ENCODE data around the gene DBH. TPM values are rescaled to one million over a fixed set of nuclear protein-coding genes. Genes with fewer than 3 reads are reported as not detected.

The DBH gene
- total and polyA plus RNA-seq, 8 donors: 0.08 to 2.2 (median 1.3) TPM

GRCh38 chr9:133641861-133642595 is 5.9 kb downstream of the DBH start:
- Histone ChIP-seq H3K27ac (no peak overlapping the region), H3K27me3 (no peaks in the 10 kb centered on the region), H3K4me3 (no peak overlapping the region), H3K9me3 (no peaks in the 10 kb centered on the region), H3K4me1 (no peaks in the 10 kb centered on the region), H3K36me3 (no peaks in the 10 kb centered on the region)
- DNase-seq (peak in 1 of 4 donors; percentile 53), ATAC-seq (no peak)
- intact Hi-C loops (cut with DNase I): no loop called here
- no peak for TF ChIP-seq CTCF (IDR thresholded peaks at IDR 0.05)

GRCh38 chr9:133642708-133643361 is 6.7 kb downstream of the DBH start:
- Histone ChIP-seq H3K36me3 (no peaks in the 10 kb centered on the region), H3K9me3 (no peaks in the 10 kb centered on the region), H3K4me3 (no peak overlapping the region), H3K4me1 (no peaks in the 10 kb centered on the region), H3K27ac (no peak overlapping the region), H3K27me3 (no peaks in the 10 kb centered on the region)
- DNase-seq (peak in 1 of 4 donors; percentile 42), ATAC-seq (no peak)
- intact Hi-C loops (cut with DNase I): no loop called here
- TF ChIP-seq CTCF (IDR thresholded peaks at IDR 0.05): no peak

DNA sequence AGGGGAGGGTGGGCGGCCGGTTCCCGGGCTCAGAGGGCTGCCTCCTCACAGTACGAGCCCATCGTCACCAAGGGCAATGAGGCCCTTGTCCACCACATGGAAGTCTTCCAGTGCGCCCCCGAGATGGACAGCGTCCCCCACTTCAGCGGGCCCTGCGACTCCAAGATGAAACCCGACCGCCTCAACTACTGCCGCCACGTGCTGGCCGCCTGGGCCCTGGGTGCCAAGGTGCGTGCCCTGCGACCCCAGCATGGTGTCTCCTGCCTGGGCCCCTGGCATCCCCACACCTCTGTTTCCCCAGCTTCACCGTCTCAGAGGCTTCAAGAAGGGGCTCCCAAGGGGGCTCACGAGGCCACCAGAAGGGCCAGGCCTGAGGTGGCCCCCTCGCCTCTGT is 7.2 kb downstream of the DBH start:
- peak in 1 of 4 donors; percentile 63 for DNase-seq
- no peak for TF ChIP-seq CTCF (IDR thresholded peaks at IDR 0.05)
- Histone ChIP-seq H3K9me3 (no peaks in the 10 kb centered on the region), H3K27me3 (no peaks in the 10 kb centered on the region), H3K4me1 (no peaks in the 10 kb centered on the region), H3K4me3 (no peak overlapping the region), H3K27ac (no peak overlapping the region), H3K36me3 (no peaks in the 10 kb centered on the region)
- intact Hi-C loops (cut with DNase I): no loop called here
- no peak for ATAC-seq

GRCh38 chr9:133643978-133644760 is 8.0 kb downstream of the DBH start:
- DNase-seq (peak in 1 of 4 donors; percentile 61), ATAC-seq (no peak)
- peaks cover 0 to 1% of the 10 kb centered on the region in 2 donors for H3K27me3 ChIP-seq
- no peak overlapping the region for H3K4me3 ChIP-seq
- H3K36me3 ChIP-seq: no peaks in the 10 kb centered on the region
- no peak overlapping the region for H3K27ac ChIP-seq
- TF ChIP-seq CTCF (IDR thresholded peaks at IDR 0.05): no peak
- intact Hi-C loops (cut with DNase I): no loop called here
- H3K4me1 ChIP-seq: no peaks in the 10 kb centered on the region
- H3K9me3 ChIP-seq: no peaks in the 10 kb centered on the region
